Caco-2 (cell line): ENCODE measurements around the gene CHSY3. TPM values are rescaled to one million over a fixed set of nuclear protein-coding genes. Genes with fewer than 3 reads are reported as not detected.
A peak's percentile ranks its signal among the peaks of the same experiment; 100 is the strongest.

ENCODE experiments used
- BruUV-seq: library from RNA; stranded (reverse); fragments of 400-500 nt; replicated peaks from 2 replicates; lab custom pipeline; 2021; lab: Mats Ljungman, UMichigan
- CTCF ChIA-PET: fragments of 300-600 bp; sonication (Branson Sonifier 250); formaldehyde crosslinking; loops from one replicate; lab custom pipeline; 2022; ENCODE audit warnings: antibody characterized with exemption; lab: Charles Lee
- POLR2A ChIA-PET: fragments of 300-600 bp; sonication (Branson Sonifier 250); formaldehyde crosslinking; loops from one replicate; lab custom pipeline; 2022; ENCODE audit warnings: antibody characterized with exemption; lab: Charles Lee
- DNase-seq, 2 experiments: peaks; one replicate each; pipeline versions ENCODE4 v3.0.0 to v3.0.0-alpha.2; 2020 to 2022
- H3K27me3 ChIP-seq: replicated peaks from 2 replicates; pipeline ENCODE4 v1.6.0; 2011; ENCODE audit warnings: low read length; ENCODE audit not compliant: control insufficient read depth, insufficient read depth
- H3K36me3 ChIP-seq: 2 replicates; pipeline ENCODE4 v1.5.1; 2011; ENCODE audit warnings: low read length; ENCODE audit not compliant: control insufficient read depth, insufficient read depth
- H3K4me1 ChIP-seq: fragments of 250-450 bp; sonication (Bioruptor Pico); 2 replicates; pipeline ENCODE4 v1.5.1; 2020; ENCODE audit warnings: mild to moderate bottlenecking
- H3K4me3 ChIP-seq: 2 replicates; pipeline ENCODE4 v1.5.1; 2011; ENCODE audit warnings: low read depth, mild to moderate bottlenecking, control low read depth, low read length
- H3K9me3 ChIP-seq: fragments of 250-450 bp; sonication (Bioruptor Pico); 2 replicates; pipeline ENCODE4 v1.5.1; 2020; ENCODE audit warnings: mild to moderate bottlenecking, moderate library complexity
- H3K27ac Mint-ChIP-seq: one replicate; pipeline ENCODE4 v1.8.0; 2022; ENCODE audit warnings: mixed read lengths; ENCODE audit not compliant: unreplicated experiment
- H3K27me3 Mint-ChIP-seq: one replicate; pipeline ENCODE4 v1.8.0; 2022; ENCODE audit warnings: mixed read lengths; ENCODE audit not compliant: insufficient read depth, unreplicated experiment
- H3K36me3 Mint-ChIP-seq: one replicate; pipeline ENCODE4 v1.8.0; 2022; ENCODE audit warnings: mild to moderate bottlenecking, mixed read lengths; ENCODE audit not compliant: insufficient read depth, unreplicated experiment
- H3K4me1 Mint-ChIP-seq: one replicate; pipeline ENCODE4 v1.8.0; 2022; ENCODE audit warnings: low read depth, mixed read lengths; ENCODE audit not compliant: unreplicated experiment
- H3K4me3 Mint-ChIP-seq: one replicate; pipeline ENCODE4 v1.8.0; 2022; ENCODE audit warnings: mild to moderate bottlenecking, moderate library complexity, mixed read lengths; ENCODE audit not compliant: unreplicated experiment
- H3K9me3 Mint-ChIP-seq: one replicate; pipeline ENCODE4 v1.8.0; 2022; ENCODE audit warnings: mixed read lengths; ENCODE audit not compliant: unreplicated experiment
- CTCF ChIP-seq, 2 experiments: fragments of 200-600 bp in 1 of 2; IDR thresholded peaks; 1 replicate in 1 of 2; 2 replicates in 1 of 2; pipeline versions ENCODE4 v1.5.1 to v1.8.0; 2011 to 2022; ENCODE audit warnings: antibody characterized with exemption in 1 of 2, control low read depth in 1 of 2, inconsistent platforms in 1 of 2, low read depth in 1 of 2, low read length in 1 of 2, mild to moderate bottlenecking in 1 of 2, moderate library complexity in 1 of 2; ENCODE audit not compliant: insufficient read depth in 1 of 2, severe bottlenecking in 1 of 2, unreplicated experiment in 1 of 2
- intact Hi-C: fragments of 100-400 bp; cut with micrococcal nuclease; formaldehyde crosslinking; loops from one replicate; pipeline ENCODE4 v1.10.0; 2022; ENCODE audit not compliant: unreplicated experiment
- total RNA-seq: library from RNA; stranded (reverse); gene quantifications from 2 replicates; pipeline ENCODE4 v1.2.3, GENCODE V29; 2022

The CHSY3 gene
- total RNA-seq, 1 experiment from 2014 or later, result 0.32 TPM

GRCh38 chr5:130141659-130142320 is 237.5 kb downstream of the CHSY3 start:
- no peaks in the 10 kb centered on the region for H3K27me3 ChIP-seq
- ChIA-PET POLR2A (no interaction called here), CTCF (interaction anchor here (0.5 to 1.3 kb wide), 7 partner anchors 22 to 774 kb away, joined by 3 to 6 read pairs (median 3); no protein-coding TSS in a partner anchor)
- no peaks in the 10 kb centered on the region for H3K4me1 Mint-ChIP-seq
- H3K27ac Mint-ChIP-seq, result no peak overlapping the region
- H3K4me1 ChIP-seq, result no peaks in the 10 kb centered on the region
- H3K27me3 Mint-ChIP-seq, result no peaks in the 10 kb centered on the region
- intact Hi-C loops, result loop anchor here (1.0 kb wide), 2 partner anchors 32 to 242 kb away; no protein-coding TSS in a partner anchor
- peak; percentile 52 to 67 for DNase-seq
- H3K9me3 Mint-ChIP-seq, result peaks cover 9% of the 10 kb centered on the region
- no TSS peak for BruUV-seq
- no peaks in the 10 kb centered on the region for H3K36me3 Mint-ChIP-seq
- no peak overlapping the region for H3K4me3 Mint-ChIP-seq
- no peaks in the 10 kb centered on the region for H3K36me3 ChIP-seq
- no peak overlapping the region for H3K4me3 ChIP-seq
- no peaks in the 10 kb centered on the region for H3K9me3 ChIP-seq
- peak; percentile 48 to 89 for TF ChIP-seq CTCF (IDR thresholded peaks at IDR 0.05; ENCODE audit: insufficient read depth in 1 of 2, low read depth in 1 of 2, low read length in 1 of 2, severe bottlenecking in 1 of 2, unreplicated experiment in 1 of 2)

- H3K36me3 Mint-ChIP-seq, result no peaks in the 10 kb centered on the region
- no peaks in the 10 kb centered on the region for H3K27me3 ChIP-seq
- no peak for DNase-seq
- H3K9me3 ChIP-seq, result no peaks in the 10 kb centered on the region
- H3K9me3 Mint-ChIP-seq, result peaks cover 24% of the 10 kb centered on the region
- ChIA-PET CTCF (no interaction called here), POLR2A (no interaction called here)
- no TSS peak for BruUV-seq
- H3K27me3 Mint-ChIP-seq, result no peaks in the 10 kb centered on the region
- H3K36me3 ChIP-seq, result no peaks in the 10 kb centered on the region
- no peak overlapping the region for H3K4me3 Mint-ChIP-seq
- intact Hi-C loops, result no loop called here
- no peaks in the 10 kb centered on the region for H3K4me1 ChIP-seq
- no peak overlapping the region for H3K4me3 ChIP-seq
- H3K4me1 Mint-ChIP-seq, result no peaks in the 10 kb centered on the region
- no peak overlapping the region for H3K27ac Mint-ChIP-seq
- no peak for TF ChIP-seq CTCF (IDR thresholded peaks at IDR 0.05; ENCODE audit: insufficient read depth in 1 of 2, low read depth in 1 of 2, low read length in 1 of 2, severe bottlenecking in 1 of 2, unreplicated experiment in 1 of 2)
These were observed 247.0 kb downstream of the CHSY3 start for GRCh38 chr5:130151239-130151638.

- no peaks in the 10 kb centered on the region for H3K36me3 ChIP-seq
- H3K27me3 ChIP-seq, result no peaks in the 10 kb centered on the region
- BruUV-seq, result no TSS peak
- H3K4me3 ChIP-seq, result no peak overlapping the region
- H3K27ac Mint-ChIP-seq, result no peak overlapping the region
- no peaks in the 10 kb centered on the region for H3K27me3 Mint-ChIP-seq
- CTCF ChIA-PET, result no interaction called here
- peaks cover 9% of the 10 kb centered on the region for H3K9me3 Mint-ChIP-seq
- no peaks in the 10 kb centered on the region for H3K4me1 Mint-ChIP-seq
- DNase-seq, result no peak
- H3K4me1 ChIP-seq, result no peaks in the 10 kb centered on the region
- no peaks in the 10 kb centered on the region for H3K9me3 ChIP-seq
- POLR2A ChIA-PET, result no interaction called here
- TF ChIP-seq CTCF (IDR thresholded peaks at IDR 0.05; ENCODE audit: insufficient read depth in 1 of 2, low read depth in 1 of 2, low read length in 1 of 2, severe bottlenecking in 1 of 2, unreplicated experiment in 1 of 2), result no peak
- intact Hi-C loops, result no loop called here
- no peak overlapping the region for H3K4me3 Mint-ChIP-seq
- H3K36me3 Mint-ChIP-seq, result no peaks in the 10 kb centered on the region
These were observed 251.2 kb downstream of the CHSY3 start for GRCh38 chr5:130155345-130156011.
